Naive thymus-derived CD8-positive, alpha-beta T cell (primary cell): Measurements from ENCODE around the gene GPR37L1. TPM values are rescaled to one million over a fixed set of nuclear protein-coding genes. Genes with fewer than 3 reads are reported as not detected.

Experiments used
- ATAC-seq, 2 donors: fragments of 150-1000 bp; cut with Tn5 transposase in 1 of 2; sonication (Bioruptor Pico), chemical (Tn5 transposase) in 1 of 2; 1 replicate in 1 of 2; 2 replicates in 1 of 2; pipeline ENCODE4 v1.10.0; 2021; ENCODE audit warnings: mild to moderate bottlenecking in 2 of 2, moderate library complexity in 2 of 2
- POLR2A ChIA-PET: fragments of 350-600 bp; sonication (Branson Sonifier 250); formaldehyde crosslinking; loops from one replicate; lab custom pipeline; 2021; ENCODE audit warnings: antibody characterized with exemption; lab: Charles Lee
- DNase-seq, 10 donors: peaks; one replicate each; pipeline versions ENCODE4 v3.0.0 to v3.0.0-alpha.2; 2020 to 2022
- H3K27ac Mint-ChIP-seq, 10 donors: one replicate each; pipeline ENCODE4 v1.8.0; 2020 to 2022; ENCODE audit warnings: mild to moderate bottlenecking in 10 of 10, mixed read lengths in 10 of 10, moderate library complexity in 4 of 10, inconsistent platforms in 1 of 10
- H3K27me3 Mint-ChIP-seq, 5 donors: one replicate each; pipeline ENCODE4 v1.8.0; 2021 to 2022; ENCODE audit warnings: mixed read lengths in 5 of 5
- H3K36me3 Mint-ChIP-seq, 3 donors: one replicate each; pipeline ENCODE4 v1.8.0; 2020 to 2022; ENCODE audit warnings: mixed read lengths in 3 of 3, mild to moderate bottlenecking in 2 of 3, inconsistent platforms in 1 of 3
- H3K4me1 Mint-ChIP-seq, 4 donors: one replicate each; pipeline ENCODE4 v1.8.0; 2021 to 2022; ENCODE audit warnings: mixed read lengths in 4 of 4
- H3K4me3 Mint-ChIP-seq, 10 donors: one replicate each; pipeline ENCODE4 v1.8.0; 2020 to 2022; ENCODE audit warnings: mild to moderate bottlenecking in 10 of 10, mixed read lengths in 10 of 10, moderate library complexity in 6 of 10, inconsistent platforms in 1 of 10
- H3K9me3 Mint-ChIP-seq, 9 donors: one replicate each; pipeline ENCODE4 v1.8.0; 2020 to 2022; ENCODE audit warnings: mixed read lengths in 9 of 9, mild to moderate bottlenecking in 3 of 9, inconsistent platforms in 1 of 9, moderate library complexity in 1 of 9
- polyA plus RNA-seq, 3 donors: library from polyadenylated mRNA; unstranded; fragments of 300-500 nt; fragmentation: Illumina TruSeq; gene quantifications; one replicate each; pipeline ENCODE4 v1.2.3, GENCODE V29; 2021
- total RNA-seq, 8 experiments: library from RNA in 2 of 8; stranded (reverse) in 2 of 8; gene quantifications; one replicate each; pipeline ENCODE4 v1.2.3 and lab custom pipeline; 2021 to 2026

Gene GPR37L1
- total and polyA plus RNA-seq, 5 experiments from 2014 or later = 0.02 to 0.19 TPM; not detected in 3

GRCh38 chr1:202154148-202154765 is 31.5 kb downstream of the GPR37L1 start:
- Mint-ChIP-seq H3K27me3 (no peaks in the 10 kb centered on the region), H3K4me3 (no peak overlapping the region), H3K36me3 (peaks cover 0 to 83% (median 26%) of the 10 kb centered on the region in 3 donors), H3K9me3 (no peaks in the 10 kb centered on the region), H3K4me1 (peaks cover 29 to 50% (median 32%) of the 10 kb centered on the region in 4 donors), H3K27ac (peak overlapping the region in 9 of 10 donors; percentile 23 to 84 (median 61))
- ATAC-seq (no peak), DNase-seq (peak in 1 of 10 donors; percentile 59)
- POLR2A ChIA-PET = interaction anchor here (1.1 to 1.2 kb wide), 3 partner anchors 9 to 11 kb away, joined by 3 to 5 read pairs (median 3); partner anchors contain the start of gene ARL8A

- POLR2A ChIA-PET = interaction anchor here (1.1 to 1.2 kb wide), 3 partner anchors 9 to 10 kb away, joined by 3 to 5 read pairs (median 3); partner anchors contain the start of gene ARL8A
- DNase-seq (peak in 7 of 10 donors; percentile 13 to 70 (median 46)), ATAC-seq (peak; percentile 66 to 75)
- H3K27me3 Mint-ChIP-seq = no peaks in the 10 kb centered on the region
- peaks cover 0 to under 1% (median 0%) of the 10 kb centered on the region in 9 donors for H3K9me3 Mint-ChIP-seq
- peaks cover 0 to 76% (median 28%) of the 10 kb centered on the region in 3 donors for H3K36me3 Mint-ChIP-seq
- peaks cover 36 to 54% (median 38%) of the 10 kb centered on the region in 4 donors for H3K4me1 Mint-ChIP-seq
- H3K27ac Mint-ChIP-seq = peak overlapping the region; percentile 23 to 84 (median 60)
- no peak overlapping the region for H3K4me3 Mint-ChIP-seq
Observed at GRCh38 chr1:202154766-202155477, 32.2 kb downstream of the GPR37L1 start.

- peaks cover 0 to 1% (median 0%) of the 10 kb centered on the region in 9 donors for H3K9me3 Mint-ChIP-seq
- peak overlapping the region in 7 of 10 donors; percentile 22 to 79 (median 63) for H3K27ac Mint-ChIP-seq
- peak in 1 of 10 donors; percentile 1 for DNase-seq
- POLR2A ChIA-PET = interaction anchor here (1.1 kb wide), 1 partner anchor 10 kb away, joined by 5 read pairs; no protein-coding TSS in a partner anchor
- no peak for ATAC-seq
- peaks cover 41 to 57% (median 44%) of the 10 kb centered on the region in 4 donors for H3K4me1 Mint-ChIP-seq
- H3K4me3 Mint-ChIP-seq = no peak overlapping the region
- peaks cover 0 to 71% (median 23%) of the 10 kb centered on the region in 3 donors for H3K36me3 Mint-ChIP-seq
- no peaks in the 10 kb centered on the region for H3K27me3 Mint-ChIP-seq
Observed at GRCh38 chr1:202155478-202156021, 32.8 kb downstream of the GPR37L1 start.

GRCh38 chr1:202156590-202156989 is 33.9 kb downstream of the GPR37L1 start:
- POLR2A ChIA-PET = no interaction called here
- Mint-ChIP-seq H3K27me3 (no peaks in the 10 kb centered on the region), H3K27ac (peak overlapping the region in 6 of 10 donors; percentile 2 to 84 (median 50)), H3K4me3 (no peak overlapping the region), H3K9me3 (peaks cover 0 to 1% (median 0%) of the 10 kb centered on the region in 9 donors), H3K4me1 (peaks cover 44 to 63% (median 54%) of the 10 kb centered on the region in 4 donors), H3K36me3 (peaks cover 0 to 60% (median 16%) of the 10 kb centered on the region in 3 donors)
- DNase-seq = peak in 1 of 10 donors; percentile 28
- no peak for ATAC-seq

GRCh38 chr1:202157945-202158344 is 35.2 kb downstream of the GPR37L1 start:
- ATAC-seq (no peak), DNase-seq (peak in 1 of 10 donors; percentile 23)
- H3K27me3 Mint-ChIP-seq = no peaks in the 10 kb centered on the region
- H3K27ac Mint-ChIP-seq = peak overlapping the region in 6 of 10 donors; percentile 62 to 99 (median 86)
- peaks cover 0 to 1% (median 0%) of the 10 kb centered on the region in 9 donors for H3K9me3 Mint-ChIP-seq
- peak overlapping the region in 5 of 10 donors; percentile 75 to 100 (median 98) for H3K4me3 Mint-ChIP-seq
- POLR2A ChIA-PET = interaction anchor here (0.6 kb wide), 1 partner anchor 1575 kb away, joined by 3 read pairs; no protein-coding TSS in a partner anchor
- peaks cover 48 to 76% (median 68%) of the 10 kb centered on the region in 4 donors for H3K4me1 Mint-ChIP-seq
- peaks cover 0 to 47% (median 15%) of the 10 kb centered on the region in 3 donors for H3K36me3 Mint-ChIP-seq

- peaks cover 0 to 38% (median 9%) of the 10 kb centered on the region in 3 donors for H3K36me3 Mint-ChIP-seq
- H3K9me3 Mint-ChIP-seq = peaks cover 0 to 1% (median 0%) of the 10 kb centered on the region in 9 donors
- peaks cover 47 to 82% (median 78%) of the 10 kb centered on the region in 4 donors for H3K4me1 Mint-ChIP-seq
- H3K4me3 Mint-ChIP-seq = peak overlapping the region; percentile 93 to 100 (median 98)
- peak overlapping the region; percentile 96 to 99 (median 98) for H3K27ac Mint-ChIP-seq
- POLR2A ChIA-PET = interaction anchor here (4.7 kb wide), 1 partner anchor 14 kb away, joined by 55 read pairs; the partner anchor contains the start of gene ARL8A
- no peaks in the 10 kb centered on the region for H3K27me3 Mint-ChIP-seq
- no peak for ATAC-seq
- no peak for DNase-seq
Observed at GRCh38 chr1:202158810-202159533, 36.3 kb downstream of the GPR37L1 start.

GRCh38 chr1:202159534-202160371 is 37.0 kb downstream of the GPR37L1 start:
- H3K27me3 Mint-ChIP-seq = no peaks in the 10 kb centered on the region
- DNase-seq (peak in 8 of 10 donors; percentile 16 to 62 (median 53)), ATAC-seq (peak; percentile 24 to 27)
- H3K4me1 Mint-ChIP-seq = peaks cover 52 to 87% (median 82%) of the 10 kb centered on the region in 4 donors
- peak overlapping the region; percentile 93 to 100 (median 98) for H3K4me3 Mint-ChIP-seq
- H3K36me3 Mint-ChIP-seq = peaks cover 0 to 32% (median 5%) of the 10 kb centered on the region in 3 donors
- peak overlapping the region; percentile 96 to 99 (median 98) for H3K27ac Mint-ChIP-seq
- peaks cover 0 to 1% (median 0%) of the 10 kb centered on the region in 9 donors for H3K9me3 Mint-ChIP-seq
- POLR2A ChIA-PET = interaction anchor here (0.6 to 4.7 kb wide), 5 partner anchors 14 to 766 kb away, joined by 3 to 55 read pairs (median 3); partner anchors contain the start of genes ARL8A and PPP1R12B

- Mint-ChIP-seq H3K27me3 (no peaks in the 10 kb centered on the region), H3K4me1 (peaks cover 47 to 87% (median 84%) of the 10 kb centered on the region in 4 donors), H3K9me3 (peaks cover 0 to 1% (median 0%) of the 10 kb centered on the region in 9 donors), H3K4me3 (peak within 1 kb of the TSS; percentile 93 to 100 (median 98)), H3K36me3 (peaks cover 0 to 26% (median 2%) of the 10 kb centered on the region in 3 donors), H3K27ac (peak within 1 kb of the TSS; percentile 96 to 99 (median 98))
- DNase-seq (peak; percentile 67 to 88 (median 82)), ATAC-seq (peak; percentile 76 to 78)
- POLR2A ChIA-PET = interaction anchor here (0.6 to 4.7 kb wide), 6 partner anchors 15 to 765 kb away, joined by 3 to 55 read pairs (median 3); partner anchors contain the start of genes ARL8A, PPP1R12B and UBE2T
Observed at GRCh38 chr1:202160377-202160940, 37.7 kb downstream of the GPR37L1 start, which contains the start of gene PTPN7. Gene PTPN7, minus strand, starts transcription at chr1:202160602. Its CDS starts 1,200 bp downstream, at chr1:202159402.

- POLR2A ChIA-PET = interaction anchor here (0.7 to 4.7 kb wide), 4 partner anchors 10 to 187 kb away, joined by 3 to 55 read pairs (median 4); partner anchors contain the start of genes ARL8A, PPP1R12B and UBE2T
- Mint-ChIP-seq H3K27me3 (no peaks in the 10 kb centered on the region), H3K27ac (peak overlapping the region in 9 of 10 donors; percentile 55 to 99 (median 97)), H3K9me3 (peaks cover 0 to 1% (median 0%) of the 10 kb centered on the region in 9 donors), H3K4me1 (peaks cover 44 to 90% (median 87%) of the 10 kb centered on the region in 4 donors), H3K4me3 (peak overlapping the region; percentile 93 to 100 (median 98)), H3K36me3 (peaks cover 0 to 16% (median 2%) of the 10 kb centered on the region in 3 donors)
- ATAC-seq (no peak), DNase-seq (peak in 2 of 10 donors; percentile 18 to 52)
Observed at GRCh38 chr1:202161151-202162046, 38.7 kb downstream of the GPR37L1 start.
